Medulla oblongata (tissue), 1 donor: ENCODE results near the gene ACTL7A.
"Not testable (repeated sequence)": the region's sequence is repeated elsewhere in the genome, so short reads cannot be mapped to it uniquely, and the experiment has no call there.

Experiments
- DNase-seq: peaks from one replicate; pipeline ENCODE4 v3.0.0-alpha.2; 2015; ENCODE audit errors: extremely low spot score

The ACTL7A gene

GRCh38 chr9:108877524-108877923 is 15.5 kb downstream of the ACTL7A start:
- no peak for DNase-seq

GRCh38 chr9:108880738-108881316 is 18.8 kb downstream of the ACTL7A start:
- DNase-seq: no peak

- DNase-seq: no peak
Observed at GRCh38 chr9:108882052-108882888, 20.2 kb downstream of the ACTL7A start.

DNA sequence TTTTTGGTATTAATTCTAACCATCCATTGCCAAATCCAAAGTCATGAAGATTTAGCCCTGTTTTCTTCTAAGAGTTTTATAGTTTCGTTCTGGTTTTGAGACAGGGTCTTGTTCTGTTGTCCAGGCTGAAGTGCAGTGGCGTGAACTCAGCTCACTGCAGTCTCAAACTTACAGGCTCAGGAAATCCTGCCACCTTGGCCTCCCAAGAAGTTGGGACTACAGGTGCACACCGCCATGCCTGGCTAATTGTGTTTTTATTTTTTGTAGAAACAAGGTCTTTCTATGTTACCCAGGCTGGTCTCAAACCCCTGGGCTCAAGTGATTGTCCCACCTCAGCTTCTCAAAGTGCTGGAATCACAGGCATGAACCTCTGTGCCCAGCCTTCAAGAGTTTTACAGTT is 21.0 kb downstream of the ACTL7A start:
- DNase-seq: no peak

DNA sequence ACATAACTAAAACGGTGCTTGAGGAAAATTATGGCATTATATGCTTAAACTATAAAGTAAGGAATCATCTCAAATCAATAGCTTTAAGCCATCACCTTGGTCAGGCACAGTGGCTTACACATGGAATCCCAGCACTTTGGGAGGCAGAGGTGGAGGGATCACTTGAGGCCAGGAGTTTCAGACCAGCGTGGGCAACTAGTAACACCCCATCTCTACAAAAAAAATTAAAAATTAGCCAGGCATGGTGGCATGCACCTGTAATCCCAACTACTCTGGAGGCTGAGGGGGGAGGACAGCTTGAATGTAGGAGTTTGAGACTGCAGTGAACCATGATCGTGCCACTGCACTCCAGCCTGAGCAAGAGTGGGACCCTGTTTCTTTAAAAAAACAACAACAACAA is 22.6 kb downstream of the ACTL7A start:
- no peak for DNase-seq

DNA sequence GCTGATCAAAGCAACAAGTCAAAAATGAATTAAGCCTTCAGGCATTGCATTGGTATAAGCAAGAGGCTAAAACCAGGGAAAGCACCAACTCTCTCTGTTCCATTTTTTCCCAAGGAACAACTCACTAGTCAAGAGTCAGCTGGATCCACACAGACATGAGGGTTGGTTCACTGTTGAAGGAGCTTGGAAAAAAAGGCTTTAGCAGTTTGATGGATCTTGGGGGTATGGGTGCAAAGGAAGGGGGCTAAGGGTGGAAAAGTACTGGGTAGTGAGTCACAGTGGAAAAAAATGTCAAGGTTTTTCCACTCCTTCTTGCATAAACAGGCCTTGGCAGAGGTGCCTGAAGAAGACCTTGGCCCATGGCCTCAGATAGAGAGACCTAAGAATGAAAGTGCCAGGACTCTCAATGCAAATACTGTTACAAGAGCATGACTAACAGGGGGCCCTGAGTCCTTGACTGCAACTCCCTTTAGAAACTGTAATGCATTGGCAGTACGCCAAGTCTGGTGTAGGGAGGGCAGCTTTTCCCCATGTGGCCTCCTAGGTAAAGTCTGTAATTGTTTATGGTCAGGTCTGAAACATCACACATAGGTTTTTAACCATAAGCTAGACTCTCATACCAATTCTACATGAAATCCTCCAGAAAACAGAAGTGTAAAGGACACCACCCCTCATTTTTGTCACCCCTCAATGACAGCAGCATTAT is 23.7 kb downstream of the ACTL7A start:
- no peak for DNase-seq

DNA sequence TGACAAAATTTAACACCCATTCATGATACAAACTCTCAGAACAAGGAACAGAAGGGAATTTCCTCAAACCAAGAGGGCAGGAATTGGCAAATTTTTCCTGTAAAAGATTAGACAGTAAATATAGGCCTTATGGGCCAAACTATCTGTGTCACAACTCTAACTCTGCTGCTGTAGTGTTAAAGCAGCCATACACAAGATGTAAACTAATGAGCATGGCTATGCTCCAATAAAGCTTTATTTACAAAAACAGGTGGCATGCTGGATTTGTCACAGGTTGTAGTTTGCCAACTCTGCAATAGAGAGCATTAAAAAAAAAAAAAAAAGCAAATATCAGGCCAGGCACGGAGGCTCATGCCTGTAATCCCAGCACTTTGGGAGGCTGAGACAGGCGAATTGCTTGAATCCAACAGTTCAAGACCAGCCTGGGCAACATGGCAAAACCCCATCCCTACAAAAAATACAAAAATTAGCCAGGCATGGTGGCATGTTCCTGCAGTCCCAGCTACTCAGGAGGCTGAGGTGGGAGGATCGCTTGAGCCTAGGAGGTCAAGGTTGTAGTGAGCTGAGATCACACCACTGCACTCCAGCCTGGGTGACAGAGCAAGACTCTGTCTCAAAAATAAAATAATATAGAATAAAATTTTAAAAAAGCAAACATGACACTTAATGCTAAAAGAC is 24.7 kb downstream of the ACTL7A start:
- not testable (repeated sequence) for DNase-seq

GRCh38 chr9:108889649-108890067 is 27.6 kb downstream of the ACTL7A start:
- DNase-seq: no peak

- peak; percentile 5 for DNase-seq
Observed at GRCh38 chr9:108894225-108894997, 32.3 kb downstream of the ACTL7A start.

- no peak for DNase-seq
Observed at GRCh38 chr9:108897324-108898096, 35.4 kb downstream of the ACTL7A start.

GRCh38 chr9:108899023-108899695 is 37.1 kb downstream of the ACTL7A start:
- not testable (repeated sequence) for DNase-seq

DNA sequence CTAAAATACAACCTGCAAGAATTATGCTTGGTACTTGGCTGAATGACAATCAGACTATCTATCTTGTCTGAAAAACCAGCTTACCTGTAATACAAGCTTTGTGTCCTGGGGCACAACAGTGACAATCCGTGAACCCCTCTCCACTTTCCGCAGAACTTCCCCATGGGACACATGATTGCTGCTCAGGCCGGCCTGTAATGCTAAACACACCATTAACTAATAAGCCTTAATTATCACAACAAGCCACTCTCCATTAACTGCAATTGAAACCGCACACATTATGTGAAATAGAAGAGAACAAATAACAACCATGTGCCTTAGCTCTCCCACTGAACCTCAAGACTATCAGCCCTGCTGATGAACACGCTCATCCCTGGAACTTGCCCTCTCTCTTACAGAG is 38.1 kb downstream of the ACTL7A start:
- no peak for DNase-seq

- no peak for DNase-seq
Observed at GRCh38 chr9:108903420-108904103, 41.5 kb downstream of the ACTL7A start.

DNA sequence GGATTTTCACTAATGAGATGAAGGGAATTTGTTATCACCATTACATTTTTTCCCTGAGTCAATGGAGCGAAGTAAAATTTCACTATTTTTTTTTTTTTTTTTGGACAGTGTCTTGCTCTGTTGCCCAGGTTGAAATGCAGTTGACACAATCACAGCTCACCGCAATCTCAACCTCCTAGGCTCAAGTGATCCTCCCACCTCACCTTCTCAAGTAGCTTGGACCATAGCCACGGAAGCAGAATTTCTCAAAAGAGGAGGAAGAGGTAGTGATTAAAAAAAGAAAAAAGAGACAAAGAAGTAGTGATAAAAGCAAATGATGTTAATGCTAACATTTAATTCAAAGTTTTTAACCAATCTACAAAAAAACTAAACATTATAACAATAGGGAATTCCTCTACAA is 42.1 kb downstream of the ACTL7A start:
- DNase-seq: no peak

- DNase-seq: no peak
Observed at GRCh38 chr9:108905494-108905893, 43.4 kb downstream of the ACTL7A start.

GRCh38 chr9:108910402-108910801 is 48.3 kb downstream of the ACTL7A start:
- no peak for DNase-seq

GRCh38 chr9:108910914-108911313 is 48.8 kb downstream of the ACTL7A start:
- DNase-seq: no peak

DNA sequence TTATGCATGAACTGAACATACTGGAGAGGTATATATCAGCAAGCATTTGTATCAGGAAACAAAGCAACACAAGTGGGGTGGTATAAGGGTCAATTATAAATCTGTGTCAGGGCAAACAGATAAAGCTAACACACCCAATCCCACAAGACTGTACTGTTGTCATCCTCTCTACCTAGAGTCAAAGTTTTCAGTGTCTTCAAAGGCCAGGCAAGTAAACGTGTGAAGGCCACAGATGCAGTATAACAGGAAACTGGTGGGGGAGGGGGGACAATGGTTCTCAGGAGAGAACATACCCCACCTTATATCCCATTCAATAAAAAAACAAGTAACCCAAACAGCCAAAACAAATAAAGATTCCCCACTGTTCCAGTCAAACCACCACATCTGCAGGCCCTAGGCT is 49.8 kb downstream of the ACTL7A start:
- no peak for DNase-seq
